ENCODE measurements around the gene XPO6.

Gene XPO6

DNA sequence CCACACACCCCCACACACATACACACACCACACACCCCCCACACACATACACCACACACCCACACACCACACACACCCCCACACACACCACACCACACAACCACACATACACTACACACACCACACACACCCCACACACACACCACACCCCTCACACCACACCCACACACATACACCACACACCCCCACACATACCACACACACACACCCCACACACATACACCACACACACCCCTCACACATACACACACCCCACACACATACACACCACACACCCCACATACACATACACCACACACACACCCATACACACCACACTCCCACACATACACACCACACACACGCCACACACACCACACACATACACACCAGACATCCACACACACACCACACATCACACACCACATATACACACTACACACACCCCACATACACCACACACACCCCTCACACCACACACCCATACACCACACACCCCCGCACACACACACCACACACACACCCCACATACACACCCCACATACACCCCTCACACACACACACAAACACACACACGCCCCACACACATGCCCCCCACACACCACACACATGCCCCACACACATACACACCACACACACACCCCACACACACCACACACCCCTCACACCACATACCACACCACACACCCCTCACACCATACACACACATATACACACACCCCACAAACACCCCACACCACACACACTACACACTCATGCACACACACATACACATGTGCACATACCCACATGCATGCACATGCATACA, 122.4 kb downstream of the XPO6 start:
- CTCF ChIA-PET, result no interaction called here
- no peak for DNase-seq (ENCODE audit: extremely low spot score)
- TF ChIP-seq, protein P1, sequence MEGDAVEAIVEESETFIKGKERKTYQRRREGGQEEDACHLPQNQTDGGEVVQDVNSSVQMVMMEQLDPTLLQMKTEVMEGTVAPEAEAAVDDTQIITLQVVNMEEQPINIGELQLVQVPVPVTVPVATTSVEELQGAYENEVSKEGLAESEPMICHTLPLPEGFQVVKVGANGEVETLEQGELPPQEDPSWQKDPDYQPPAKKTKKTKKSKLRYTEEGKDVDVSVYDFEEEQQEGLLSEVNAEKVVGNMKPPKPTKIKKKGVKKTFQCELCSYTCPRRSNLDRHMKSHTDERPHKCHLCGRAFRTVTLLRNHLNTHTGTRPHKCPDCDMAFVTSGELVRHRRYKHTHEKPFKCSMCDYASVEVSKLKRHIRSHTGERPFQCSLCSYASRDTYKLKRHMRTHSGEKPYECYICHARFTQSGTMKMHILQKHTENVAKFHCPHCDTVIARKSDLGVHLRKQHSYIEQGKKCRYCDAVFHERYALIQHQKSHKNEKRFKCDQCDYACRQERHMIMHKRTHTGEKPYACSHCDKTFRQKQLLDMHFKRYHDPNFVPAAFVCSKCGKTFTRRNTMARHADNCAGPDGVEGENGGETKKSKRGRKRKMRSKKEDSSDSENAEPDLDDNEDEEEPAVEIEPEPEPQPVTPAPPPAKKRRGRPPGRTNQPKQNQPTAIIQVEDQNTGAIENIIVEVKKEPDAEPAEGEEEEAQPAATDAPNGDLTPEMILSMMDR (IDR thresholded peaks at IDR 0.05; ENCODE audit: control extremely low read depth, extremely low read depth, low read depth, missing control alignments), result no peak
- POLR2A ChIA-PET, result no interaction called here

DNA sequence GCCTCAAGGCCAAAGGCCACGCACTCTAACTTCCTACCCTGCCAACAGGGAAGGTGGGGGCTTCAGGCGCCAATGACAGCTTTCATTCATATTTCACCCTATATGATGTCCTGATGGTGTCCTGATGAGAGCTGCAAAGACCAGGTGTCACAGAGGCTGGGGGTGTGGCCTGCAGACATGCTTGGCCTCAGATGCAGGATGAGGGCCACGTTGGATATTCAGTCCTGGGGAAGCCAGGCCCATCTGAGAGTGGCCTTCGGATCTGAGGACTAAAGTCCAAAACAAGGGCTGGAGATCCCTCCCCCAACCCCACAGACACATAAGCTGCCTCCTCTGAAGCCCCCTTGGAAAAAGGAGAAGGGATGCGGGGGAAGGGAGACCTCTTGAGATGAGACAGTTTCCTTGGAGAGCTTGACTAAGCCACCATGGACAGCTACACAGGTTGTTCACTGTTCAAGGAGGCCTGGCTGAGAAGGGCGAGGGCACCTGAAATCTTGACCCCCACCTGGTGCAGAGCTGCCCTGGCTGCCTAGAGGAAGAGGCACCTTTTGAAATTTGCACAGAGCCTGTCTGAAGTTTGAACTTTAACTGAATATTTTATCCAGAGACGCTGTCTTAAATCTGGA, 124.0 kb downstream of the XPO6 start:
- TF ChIP-seq, protein P1 (IDR thresholded peaks at IDR 0.05; ENCODE audit: control extremely low read depth, extremely low read depth, low read depth, missing control alignments), result no peak
- DNase-seq (ENCODE audit: extremely low spot score), result no peak
- CTCF ChIA-PET, result interaction anchor here (1.0 to 1.4 kb wide), 2 partner anchors 16 to 130 kb away, joined by 3 read pairs; no protein-coding TSS in a partner anchor
- POLR2A ChIA-PET, result no interaction called here

DNA sequence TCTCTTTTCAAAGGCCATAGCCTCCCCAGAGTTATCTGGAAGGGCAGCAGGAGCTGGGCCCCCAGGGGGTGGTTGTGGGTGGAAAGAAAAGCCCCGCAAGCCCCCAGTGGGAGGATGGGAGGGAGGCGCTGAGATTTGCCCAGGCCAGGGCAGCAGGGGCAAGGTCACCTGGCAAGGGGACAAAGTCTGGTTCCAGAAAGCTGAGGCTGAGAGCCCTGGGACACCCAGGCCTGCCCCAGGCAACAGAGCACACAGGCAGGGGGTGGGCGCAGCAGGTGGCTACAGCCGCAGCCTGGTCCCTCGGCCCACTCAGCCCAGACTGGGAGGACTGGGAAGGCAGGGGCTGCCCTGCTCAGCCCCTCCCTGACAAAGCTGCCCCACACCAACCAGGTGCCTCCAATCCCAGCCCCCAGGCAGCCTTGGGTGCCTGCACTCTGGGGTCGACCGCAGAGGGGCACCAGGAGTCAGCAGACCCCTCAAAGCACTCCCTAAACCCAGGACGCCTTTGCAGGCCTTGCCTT, 124.6 kb downstream of the XPO6 start:
- TF ChIP-seq, protein P1 (IDR thresholded peaks at IDR 0.05; ENCODE audit: control extremely low read depth, extremely low read depth, low read depth, missing control alignments), result no peak
- ChIA-PET CTCF (interaction anchor here (1.0 to 1.4 kb wide), 2 partner anchors 16 to 131 kb away, joined by 3 read pairs; no protein-coding TSS in a partner anchor), POLR2A (no interaction called here)
- no peak for DNase-seq (ENCODE audit: extremely low spot score)

DNA sequence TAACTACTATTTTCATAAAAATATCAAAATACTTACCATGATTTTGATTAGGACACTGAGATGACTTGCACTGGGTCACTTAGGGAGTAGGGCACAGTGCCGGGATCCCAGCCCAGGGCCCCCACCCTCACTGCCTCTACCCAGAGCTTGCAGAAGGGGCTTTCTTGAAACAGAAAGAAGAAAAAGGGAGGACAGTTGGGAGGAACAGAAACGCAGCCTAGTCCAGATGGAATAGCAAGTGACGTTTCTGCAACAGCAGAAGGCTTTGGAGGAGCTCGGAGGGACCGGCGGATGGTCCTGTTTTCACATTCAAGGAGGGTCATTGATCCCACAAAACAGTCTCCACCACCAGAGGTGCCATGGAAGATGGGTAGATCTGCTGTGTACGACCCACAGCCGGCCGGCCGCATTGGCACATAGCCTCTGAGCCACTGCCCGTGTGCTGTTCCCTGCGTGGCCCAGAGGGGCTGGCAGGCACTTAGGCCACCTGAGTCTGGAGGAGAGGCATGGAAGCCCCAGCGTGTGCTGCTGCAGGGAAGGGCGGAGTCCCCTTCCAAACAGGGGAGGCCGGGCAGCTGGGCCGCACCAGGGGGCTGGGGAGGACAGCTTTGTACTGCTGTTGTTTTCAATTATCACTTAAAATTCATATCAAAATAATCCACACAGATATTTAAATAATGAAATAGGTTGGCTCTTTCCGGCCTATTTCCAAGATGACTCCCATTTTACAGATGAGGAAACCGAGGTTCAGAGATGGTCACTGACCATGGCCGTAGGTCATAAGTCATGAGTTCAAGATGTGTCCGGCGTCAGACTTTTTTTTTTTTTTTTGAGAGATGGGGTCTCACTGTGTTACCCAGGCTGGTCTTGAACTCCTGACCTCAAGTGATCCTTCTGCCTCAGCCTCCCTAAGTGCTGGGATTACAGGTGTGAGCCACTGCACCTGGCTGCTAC, 125.3 kb downstream of the XPO6 start:
- CTCF ChIA-PET, result interaction anchor here (1.8 kb wide), 1 partner anchor 16 kb away, joined by 4 read pairs; no protein-coding TSS in a partner anchor
- POLR2A ChIA-PET, result no interaction called here
- TF ChIP-seq, protein P1 (IDR thresholded peaks at IDR 0.05; ENCODE audit: control extremely low read depth, extremely low read depth, low read depth, missing control alignments), result no peak
- DNase-seq (ENCODE audit: extremely low spot score), result no peak

DNA sequence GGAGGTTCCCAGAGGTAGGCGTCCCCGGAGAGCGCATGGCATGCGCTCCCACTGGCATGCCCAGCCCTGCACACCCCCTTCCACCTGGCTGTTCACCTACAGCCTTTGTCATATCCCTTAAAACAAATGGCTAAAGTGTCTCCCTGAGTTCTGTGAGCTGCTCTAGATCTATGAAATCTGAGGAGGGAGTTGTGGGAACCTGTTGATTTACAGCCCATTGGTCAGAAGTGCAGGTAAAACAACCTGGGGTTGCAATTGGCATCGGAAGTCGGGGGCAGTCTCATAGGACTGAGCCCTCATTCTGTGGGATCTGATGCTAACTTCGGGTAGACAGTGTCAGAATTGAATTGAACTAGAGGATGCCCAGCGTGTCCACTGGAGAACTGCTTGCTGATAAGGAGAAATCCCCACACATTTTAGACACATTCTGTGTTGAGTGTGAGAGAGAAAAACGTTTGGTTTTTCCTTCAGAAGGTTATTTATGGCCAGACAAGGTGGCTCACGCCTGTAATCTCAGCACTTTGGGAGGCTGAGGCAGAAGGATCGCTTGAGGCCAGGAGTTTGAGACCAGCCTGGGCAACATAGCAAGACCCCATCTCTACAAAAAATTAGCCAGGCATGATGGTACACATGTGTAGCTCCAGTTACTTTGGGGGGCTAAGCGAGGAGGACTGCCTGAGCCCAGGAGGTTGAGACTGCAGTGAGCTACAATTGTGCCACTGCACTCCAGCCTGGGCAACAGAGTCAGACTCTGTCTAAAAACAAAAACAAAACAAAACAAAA, 126.2 kb downstream of the XPO6 start:
- ChIA-PET CTCF (interaction anchor here (1.8 kb wide), 1 partner anchor 15 kb away, joined by 4 read pairs; no protein-coding TSS in a partner anchor), POLR2A (no interaction called here)
- no peak for DNase-seq (ENCODE audit: extremely low spot score)
- TF ChIP-seq, protein P1 (IDR thresholded peaks at IDR 0.05; ENCODE audit: control extremely low read depth, extremely low read depth, low read depth, missing control alignments), result no peak
